HEK293 (cell line): Measurements from ENCODE around the gene NFATC1.

Source experiments
- CTCF ChIA-PET: fragments of 350-600 bp; formaldehyde crosslinking; extraction: SDS; loops from one replicate; lab custom pipeline; 2021; ENCODE audit warnings: antibody characterized with exemption; lab: Yijun Ruan, JAX
- POLR2A ChIA-PET: fragments of 300-600 bp; formaldehyde crosslinking; extraction: SDS; loops from one replicate; lab custom pipeline; 2020; ENCODE audit warnings: antibody characterized with exemption, inconsistent platforms; lab: Yijun Ruan, JAX
- H3K27ac ChIP-seq: fragments of 200-500 bp; sonication (Bioruptor generic); 2 replicates; pipeline ENCODE4 v1.5.1; 2014; ENCODE audit warnings: low read depth, low read length, control low read depth, inconsistent platforms; ENCODE audit errors: extremely low read depth
- H3K36me3 ChIP-seq, 2 experiments: fragments of 200-500 bp in 1 of 2; sonication (Bioruptor generic) in 1 of 2; 1 replicate in 1 of 2; 2 replicates in 1 of 2; pipeline ENCODE4 v1.5.1; 2014 to 2017; ENCODE audit warnings: inconsistent platforms in 2 of 2, low read length in 2 of 2; ENCODE audit not compliant: control insufficient read depth in 2 of 2, insufficient read depth in 1 of 2
- H3K4me1 ChIP-seq: fragments of 200-500 bp; sonication (Bioruptor generic); 2 replicates; pipeline ENCODE4 v1.5.1; 2014; ENCODE audit warnings: mild to moderate bottlenecking, low read length, inconsistent platforms; ENCODE audit not compliant: control insufficient read depth, insufficient read depth
- H3K4me3 ChIP-seq: 2 replicates; pipeline ENCODE4 v1.5.1; 2011; ENCODE audit warnings: low read depth, mild to moderate bottlenecking, control low read depth, low read length, moderate library complexity
- H3K9me3 ChIP-seq: fragments of 200-500 bp; sonication (Bioruptor generic); 2 replicates; pipeline ENCODE4 v1.5.1; 2014; ENCODE audit warnings: low read depth, low read length, inconsistent platforms; ENCODE audit not compliant: control insufficient read depth, insufficient read depth
- SP7 ChIP-seq: fragments of 450-650 bp; formaldehyde crosslinking; IDR thresholded peaks from 2 replicates; pipeline ENCODE4 v1.5.1; 2016; ENCODE audit warnings: missing biosample characterization, missing genetic modification characterization
- ZBTB20 ChIP-seq: fragments of 450-650 bp; formaldehyde crosslinking; IDR thresholded peaks from 2 replicates; pipeline ENCODE4 v1.5.1; 2016; ENCODE audit warnings: missing biosample characterization, missing genetic modification characterization
- ZBTB26 ChIP-seq: fragments of 450-650 bp; formaldehyde crosslinking; optimal IDR thresholded peaks from 2 replicates; pipeline ENCODE3; 2016; ENCODE audit warnings: missing biosample characterization, mild to moderate bottlenecking, missing genetic modification characterization
- ZFHX2 ChIP-seq: fragments of 450-650 bp; formaldehyde crosslinking; conservative IDR thresholded peaks from 2 replicates; pipeline ENCODE4 v1.5.1; 2016; ENCODE audit warnings: missing biosample characterization, missing genetic modification characterization
- ZIC2 ChIP-seq: fragments of 450-650 bp; formaldehyde crosslinking; IDR thresholded peaks from 2 replicates; pipeline ENCODE4 v1.5.1; 2016; ENCODE audit warnings: missing biosample characterization, missing genetic modification characterization
- ZNF223 ChIP-seq: fragments of 450-650 bp; formaldehyde crosslinking; IDR thresholded peaks from 2 replicates; pipeline ENCODE4 v1.5.1; 2016; ENCODE audit warnings: missing biosample characterization, missing genetic modification characterization
- ZNF248 ChIP-seq: fragments of 450-650 bp; formaldehyde crosslinking; IDR thresholded peaks from 2 replicates; pipeline ENCODE4 v1.5.1; 2017; ENCODE audit warnings: missing biosample characterization, missing genetic modification characterization
- ZNF341 ChIP-seq: fragments of 450-650 bp; formaldehyde crosslinking; IDR thresholded peaks from 2 replicates; pipeline ENCODE4; 2016; ENCODE audit warnings: low read depth, missing biosample characterization, missing genetic modification characterization
- ZNF354C ChIP-seq: fragments of 450-650 bp; formaldehyde crosslinking; IDR thresholded peaks from 2 replicates; pipeline ENCODE4 v1.5.1; 2016; ENCODE audit warnings: missing biosample characterization, missing genetic modification characterization, low read depth, borderline replicate concordance
- ZNF561 ChIP-seq: fragments of 450-650 bp; IDR thresholded peaks from 2 replicates; pipeline ENCODE4 v1.5.1; 2018; ENCODE audit warnings: missing biosample characterization, missing genetic modification characterization, borderline replicate concordance
- ZNF626 ChIP-seq: fragments of 450-650 bp; sonication (Bioruptor Pico); formaldehyde crosslinking; IDR thresholded peaks from 2 replicates; pipeline ENCODE4 v1.5.1; 2018; ENCODE audit warnings: missing biosample characterization, missing genetic modification characterization, inconsistent platforms
- ZNF692 ChIP-seq: fragments of 450-650 bp; formaldehyde crosslinking; IDR thresholded peaks from 2 replicates; pipeline ENCODE4 v1.5.1; 2016; ENCODE audit warnings: missing biosample characterization, missing genetic modification characterization
- ZSCAN16 ChIP-seq: fragments of 450-650 bp; formaldehyde crosslinking; IDR thresholded peaks from 2 replicates; pipeline ENCODE4 v1.5.1; 2016; ENCODE audit warnings: missing biosample characterization, missing genetic modification characterization
- TF ChIP-seq, protein P1 (sequence below): fragments of 450-650 bp; IDR thresholded peaks from 2 replicates; pipeline ENCODE4 v1.5.1; 2018; ENCODE audit warnings: missing biosample characterization, missing genetic modification characterization

NFATC1 gene

DNA sequence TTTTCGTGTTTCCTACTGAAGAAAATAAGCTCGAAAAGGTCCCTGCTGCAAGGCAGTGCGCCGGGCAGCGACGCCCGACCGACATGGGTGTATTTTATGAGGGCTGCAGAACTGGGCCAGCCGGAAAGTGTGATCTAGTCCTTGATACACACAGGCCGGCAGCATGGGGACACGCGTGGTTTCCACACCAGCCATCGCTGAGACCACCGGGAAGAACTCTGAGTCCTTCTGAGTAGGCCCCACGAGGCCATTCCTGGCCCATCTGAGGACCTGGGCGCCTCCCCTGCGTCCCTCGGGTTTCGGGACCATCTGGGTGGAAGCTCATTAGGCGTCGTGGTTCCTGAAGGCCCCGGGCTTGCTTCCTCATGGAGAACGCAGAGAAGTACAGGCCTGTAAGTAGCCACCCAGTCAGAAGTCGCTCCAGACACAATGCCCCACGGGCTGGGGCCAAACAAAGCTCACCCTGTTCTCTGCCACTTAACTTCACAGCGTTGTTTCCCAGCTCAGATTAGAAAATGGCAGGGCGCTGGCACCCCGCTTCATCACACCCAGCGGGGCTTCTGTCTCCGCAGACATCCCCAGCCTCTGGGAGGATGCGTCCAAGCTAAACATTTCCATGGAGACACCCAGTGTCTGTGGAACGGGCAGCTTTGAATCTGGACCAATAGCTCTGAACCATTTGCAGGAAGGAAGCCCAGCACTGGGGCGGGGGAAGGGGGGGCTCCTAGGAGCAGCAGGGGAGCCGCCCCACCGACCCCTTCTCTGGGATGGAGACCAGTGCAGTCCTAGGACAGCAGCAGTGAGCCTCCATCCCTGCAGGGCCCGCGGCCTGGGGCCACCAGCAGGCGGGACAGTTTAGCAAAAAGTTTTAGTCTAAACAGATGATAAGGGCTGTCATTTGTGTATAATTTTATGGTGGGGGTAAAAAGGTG is 2.4 kb downstream of the NFATC1 start:
- TF ChIP-seq ZSCAN16 (tag by site-specific recombination) (no peak), ZIC2 (tag by site-specific recombination) (peak; percentile 38; the same call in 1 of the 2 replicates)
- Histone ChIP-seq H3K9me3 (no peaks in the 10 kb centered on the region), H3K4me3 (no peak overlapping the region), H3K36me3 (no peaks in the 10 kb centered on the region), H3K4me1 (peaks cover 6% of the 10 kb centered on the region; the same call in 1 of the 2 replicates), H3K27ac (no peak overlapping the region)
- CTCF ChIA-PET = interaction anchor here (0.8 to 1.0 kb wide), 2 partner anchors 87 to 131 kb away, joined by 3 to 5 read pairs; no protein-coding TSS in a partner anchor
- POLR2A ChIA-PET = interaction anchor here (1.3 kb wide), 1 partner anchor 16 kb away, joined by 3 read pairs; no protein-coding TSS in a partner anchor

DNA sequence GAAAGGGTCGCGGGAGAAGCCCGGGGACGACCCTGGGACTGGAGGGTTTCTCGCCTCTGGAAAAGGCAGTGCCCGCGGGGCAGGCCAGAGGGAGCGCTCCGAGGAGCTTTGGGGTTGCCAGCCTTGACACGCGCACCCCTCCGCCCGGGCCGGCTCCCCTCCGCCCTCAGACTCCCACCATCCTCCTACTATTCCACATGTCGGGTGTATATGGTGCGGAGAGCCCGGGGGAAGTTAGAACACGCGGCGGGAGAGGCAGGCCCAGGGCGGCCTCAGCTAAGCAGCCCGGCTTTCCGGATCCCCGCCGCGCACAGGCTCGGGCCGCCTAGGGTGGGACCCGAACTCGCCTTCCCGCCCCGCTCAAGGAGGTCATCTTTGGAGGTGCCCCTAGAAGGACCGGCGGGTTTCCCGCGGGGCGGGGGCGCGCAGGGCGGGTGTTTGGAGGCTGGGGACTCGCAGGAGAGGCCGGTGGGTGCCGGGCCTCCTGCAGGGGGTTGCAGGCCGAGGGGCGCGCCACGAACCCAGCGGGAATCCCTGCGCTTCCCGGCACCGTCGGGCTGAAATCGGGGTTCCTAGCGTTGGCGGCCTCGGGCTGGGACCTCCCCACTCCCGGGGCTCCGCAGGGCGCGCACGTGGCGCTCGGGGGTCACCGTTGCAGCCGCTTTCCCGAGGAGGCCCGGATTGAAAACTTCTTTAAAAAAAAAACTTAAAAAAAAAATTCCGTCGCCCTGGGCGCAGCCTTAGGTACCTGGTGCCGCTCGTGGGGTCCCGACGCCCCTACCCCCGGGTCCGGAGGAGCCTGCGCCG is 3.7 kb downstream of the NFATC1 start:
- Histone ChIP-seq H3K27ac (no peak overlapping the region; the same call in 1 of the 2 replicates), H3K4me1 (peaks cover 6% of the 10 kb centered on the region; the same call in 1 of the 2 replicates), H3K9me3 (no peaks in the 10 kb centered on the region), H3K4me3 (peak overlapping the region; percentile 41), H3K36me3 (no peaks in the 10 kb centered on the region)
- CTCF ChIA-PET = no interaction called here
- TF ChIP-seq ZNF561 (tag by site-specific recombination) (no peak), ZNF223 (no peak), ZFHX2 (tag by site-specific recombination) (peak; percentile 44)
- POLR2A ChIA-PET = no interaction called here

GRCh38 chr18:79400091-79400590 is 4.4 kb downstream of the NFATC1 start:
- peak overlapping the region; percentile 41 for H3K4me3 ChIP-seq
- POLR2A ChIA-PET = no interaction called here
- no peaks in the 10 kb centered on the region for H3K36me3 ChIP-seq
- TF ChIP-seq ZBTB26 (tag by site-specific recombination) (peak; percentile 7), SP7 (tag by site-specific recombination) (no peak)
- peak overlapping the region; percentile 37; the same call in 1 of the 2 replicates for H3K27ac ChIP-seq
- no peaks in the 10 kb centered on the region for H3K4me1 ChIP-seq
- CTCF ChIA-PET = no interaction called here
- no peaks in the 10 kb centered on the region for H3K9me3 ChIP-seq

GRCh38 chr18:79400591-79401381 is 5.1 kb downstream of the NFATC1 start:
- TF ChIP-seq ZNF341 (no peak), ZNF692 (tag by site-specific recombination) (no peak), ZNF626 (tag by site-specific recombination) (no peak), ZBTB20 (no peak), ZNF354C (tag by site-specific recombination) (no peak), ZNF248 (tag by site-specific recombination) (no peak)
- TF ChIP-seq, protein P1, sequence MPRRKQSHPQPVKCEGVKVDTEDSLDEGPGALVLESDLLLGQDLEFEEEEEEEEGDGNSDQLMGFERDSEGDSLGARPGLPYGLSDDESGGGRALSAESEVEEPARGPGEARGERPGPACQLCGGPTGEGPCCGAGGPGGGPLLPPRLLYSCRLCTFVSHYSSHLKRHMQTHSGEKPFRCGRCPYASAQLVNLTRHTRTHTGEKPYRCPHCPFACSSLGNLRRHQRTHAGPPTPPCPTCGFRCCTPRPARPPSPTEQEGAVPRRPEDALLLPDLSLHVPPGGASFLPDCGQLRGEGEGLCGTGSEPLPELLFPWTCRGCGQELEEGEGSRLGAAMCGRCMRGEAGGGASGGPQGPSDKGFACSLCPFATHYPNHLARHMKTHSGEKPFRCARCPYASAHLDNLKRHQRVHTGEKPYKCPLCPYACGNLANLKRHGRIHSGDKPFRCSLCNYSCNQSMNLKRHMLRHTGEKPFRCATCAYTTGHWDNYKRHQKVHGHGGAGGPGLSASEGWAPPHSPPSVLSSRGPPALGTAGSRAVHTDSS = no peak
- H3K4me3 ChIP-seq = peak overlapping the region; percentile 41
- H3K4me1 ChIP-seq = no peaks in the 10 kb centered on the region
- CTCF ChIA-PET = no interaction called here
- no peaks in the 10 kb centered on the region for H3K36me3 ChIP-seq
- POLR2A ChIA-PET = no interaction called here
- H3K27ac ChIP-seq = peak overlapping the region; percentile 37; the same call in 1 of the 2 replicates
- H3K9me3 ChIP-seq = no peaks in the 10 kb centered on the region
